ENCODE measurements around the gene DDA1.
A peak's percentile ranks its signal among the peaks of the same experiment; 100 is the strongest.
"Not testable (repeated sequence)": the region's sequence is repeated elsewhere in the genome, so short reads cannot be mapped to it uniquely, and the experiment has no call there.

DDA1 gene

GRCh38 chr19:17309198-17309964 lies at the start of gene DDA1:
Gene DDA1 (plus strand): TSS chr19:17309563. CDS start chr19:17309655, 92 bp downstream.
- peak; percentile 100 for DNase-seq

- no peak for DNase-seq
Measured at GRCh38 chr19:17259934-17260333, 49.4 kb upstream of the DDA1 start.

- peak; percentile 92 for DNase-seq
Measured at GRCh38 chr19:17260842-17261325, 48.5 kb upstream of the DDA1 start.

- no peak for DNase-seq
Measured at GRCh38 chr19:17262557-17262956, 46.8 kb upstream of the DDA1 start.

DNA sequence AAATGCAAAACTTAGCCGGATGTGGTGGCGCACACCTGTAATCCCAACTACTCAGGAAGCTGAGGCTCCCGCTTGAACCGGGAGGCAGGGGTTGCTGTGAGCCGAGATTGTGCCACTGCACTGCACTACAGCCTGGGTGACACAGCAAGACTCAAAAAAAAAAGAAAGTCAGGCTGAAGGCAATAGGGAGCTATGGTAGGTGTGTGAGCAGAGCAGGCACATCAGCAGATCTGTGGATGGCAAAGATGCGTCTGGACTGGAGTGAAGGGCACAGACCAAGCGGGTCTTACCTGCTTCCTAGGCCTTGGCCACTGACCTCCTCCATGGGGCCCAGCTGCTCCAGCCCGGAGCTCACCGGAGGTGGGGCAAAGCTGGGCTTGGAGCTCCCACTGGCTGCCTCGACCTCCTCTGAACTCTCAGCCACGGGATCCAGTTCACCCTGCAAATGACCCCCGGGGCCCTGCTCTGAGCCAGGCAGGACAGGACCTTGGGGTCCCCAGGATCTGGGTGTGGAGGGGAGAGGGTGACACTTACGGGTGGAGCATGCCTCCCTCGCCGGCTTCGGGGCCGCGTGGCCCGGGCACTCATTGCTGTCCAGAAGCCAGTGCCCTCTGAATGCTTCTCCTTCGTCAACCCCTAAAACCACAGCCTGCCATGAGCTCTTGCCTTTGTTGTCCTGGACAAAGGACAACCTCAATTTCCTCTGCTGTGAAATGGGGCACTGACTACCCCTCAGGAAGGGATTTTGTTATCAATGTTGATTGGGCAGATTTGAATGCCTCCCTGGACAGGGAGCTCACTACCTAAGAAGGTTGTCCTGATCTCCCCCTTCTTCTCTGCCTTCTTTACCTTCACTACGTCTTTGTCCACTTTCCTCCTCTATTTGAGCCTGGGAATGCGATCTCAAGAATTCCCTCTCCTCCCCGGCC lies 45.4 kb upstream of the DDA1 start:
- DNase-seq = no peak

DNA sequence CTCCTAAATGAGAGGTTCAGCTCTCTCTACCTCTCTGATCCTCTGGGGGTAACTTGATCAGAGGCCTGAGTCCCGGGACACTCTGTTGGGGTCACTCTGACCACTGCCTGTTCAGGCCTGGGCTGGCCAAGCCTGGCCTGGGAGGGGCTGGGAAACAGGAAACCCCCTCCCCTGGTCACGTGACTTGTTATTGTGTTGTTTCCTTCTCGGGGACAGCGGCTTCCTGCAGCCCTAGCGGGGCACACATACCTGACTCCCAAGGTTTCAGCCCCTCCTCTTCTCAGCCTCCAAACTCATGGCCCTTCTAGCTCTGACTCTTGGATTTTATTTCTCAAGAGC lies 44.8 kb upstream of the DDA1 start, which contains the start of gene USHBP1:
TSS of gene USHBP1 (minus strand) at position 105 of the 339 bp plus-strand sequence. CDS start 446 bp downstream, outside the sequence.
- DNase-seq = no peak

DNA sequence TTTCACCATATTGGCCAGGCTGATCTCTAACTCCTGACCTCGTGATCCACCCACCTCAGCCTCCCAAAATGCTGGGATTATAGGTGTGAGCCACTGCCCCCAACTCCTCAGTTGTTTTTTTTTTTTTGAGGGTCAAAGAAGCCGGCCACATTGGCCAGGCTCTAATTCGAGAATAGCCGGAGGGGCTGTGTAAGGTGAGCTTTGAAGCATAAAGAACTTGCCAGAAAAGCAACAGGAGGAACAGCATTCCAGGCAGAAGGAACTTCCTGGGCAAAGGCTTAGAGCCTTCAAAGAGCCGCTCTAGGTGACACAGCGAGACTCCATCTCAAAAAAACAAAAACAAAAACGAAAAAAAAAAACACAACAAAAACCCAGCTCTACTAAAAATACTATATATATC lies 43.3 kb upstream of the DDA1 start:
- DNase-seq = no peak

- no peak for DNase-seq
Measured at GRCh38 chr19:17266589-17266974, 42.8 kb upstream of the DDA1 start.

DNA sequence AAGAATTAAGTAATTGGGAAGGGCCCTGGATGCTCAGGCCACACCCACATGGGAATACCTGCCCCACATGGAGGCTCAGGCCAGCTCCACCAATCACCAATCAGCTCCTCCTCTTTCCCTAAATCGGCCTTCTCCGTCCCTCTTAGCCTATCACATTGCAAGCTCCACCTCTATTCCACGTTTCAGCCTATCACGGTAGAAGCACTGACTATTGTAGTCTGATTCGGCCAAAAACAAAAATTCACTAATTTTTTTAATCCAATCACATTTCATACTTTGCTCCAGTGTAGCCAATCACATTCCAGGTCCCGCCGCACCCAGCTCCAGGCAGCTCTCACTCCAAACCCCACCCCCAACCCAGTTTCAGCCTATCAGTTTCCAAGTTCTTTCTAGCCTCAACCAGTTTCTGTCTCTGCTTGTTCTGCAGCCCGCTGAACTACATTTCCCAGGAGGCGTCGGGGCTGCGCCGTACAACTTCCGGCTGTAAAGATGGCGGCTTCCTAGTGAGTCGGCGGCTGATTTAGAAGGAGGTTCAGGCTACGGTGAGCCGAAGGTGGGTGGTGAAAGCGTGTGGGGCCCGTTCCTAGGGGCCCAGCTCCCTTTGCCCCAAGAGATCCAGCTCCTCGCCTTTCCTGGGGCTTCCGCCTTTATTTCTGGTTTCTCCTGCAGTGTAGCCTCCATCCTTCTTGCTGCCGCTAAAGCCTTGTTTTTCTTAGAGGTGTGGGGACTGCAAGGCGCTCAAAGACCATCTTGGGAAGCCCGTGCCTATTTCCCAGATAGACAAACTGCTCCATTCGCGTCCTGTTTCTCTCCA lies 42.2 kb upstream of the DDA1 start, which contains the start of gene BABAM1:
TSS of gene BABAM1 (plus strand) at position 469 of the 814 bp plus-strand sequence. CDS start 1,364 bp downstream, outside the sequence.
- peak; percentile 100 for DNase-seq

DNA sequence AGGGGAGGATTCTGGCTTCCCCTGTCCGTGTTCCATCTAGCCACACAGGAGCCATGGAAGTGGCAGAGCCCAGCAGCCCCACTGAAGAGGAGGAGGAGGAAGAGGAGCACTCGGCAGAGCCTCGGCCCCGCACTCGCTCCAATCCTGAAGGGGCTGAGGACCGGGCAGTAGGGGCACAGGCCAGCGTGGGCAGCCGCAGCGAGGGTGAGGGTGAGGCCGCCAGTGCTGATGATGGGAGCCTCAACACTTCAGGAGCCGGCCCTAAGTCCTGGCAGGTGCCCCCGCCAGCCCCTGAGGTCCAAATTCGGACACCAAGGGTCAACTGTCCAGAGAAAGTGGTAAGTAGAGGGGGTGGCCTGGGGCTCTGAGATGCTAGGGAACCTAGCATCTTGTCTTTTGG lies 40.6 kb upstream of the DDA1 start:
- DNase-seq = no peak

- not testable (repeated sequence) for DNase-seq
Measured at GRCh38 chr19:17274892-17275291, 34.5 kb upstream of the DDA1 start.

- DNase-seq = no peak
Measured at GRCh38 chr19:17275441-17276175, 33.8 kb upstream of the DDA1 start.

DNA sequence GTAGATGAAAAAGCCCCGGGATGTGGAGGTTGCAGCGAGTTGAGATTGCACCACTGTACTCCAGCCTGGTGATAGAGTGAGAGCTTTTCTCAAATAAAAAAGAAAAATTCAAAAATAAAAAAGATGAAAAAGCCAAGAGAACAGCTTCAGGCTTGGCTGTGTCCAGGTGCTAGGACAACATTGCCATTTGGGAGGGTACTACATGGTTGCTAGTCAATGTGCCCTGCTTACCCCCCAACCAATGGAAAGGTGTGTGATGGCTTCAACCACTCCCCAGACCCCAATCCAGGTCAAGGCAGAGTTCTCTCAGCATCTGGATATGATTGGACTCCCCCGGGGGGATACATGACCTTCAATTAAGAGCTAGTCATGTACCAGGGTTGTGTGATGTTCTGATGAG lies 29.9 kb upstream of the DDA1 start:
- DNase-seq = no peak

DNA sequence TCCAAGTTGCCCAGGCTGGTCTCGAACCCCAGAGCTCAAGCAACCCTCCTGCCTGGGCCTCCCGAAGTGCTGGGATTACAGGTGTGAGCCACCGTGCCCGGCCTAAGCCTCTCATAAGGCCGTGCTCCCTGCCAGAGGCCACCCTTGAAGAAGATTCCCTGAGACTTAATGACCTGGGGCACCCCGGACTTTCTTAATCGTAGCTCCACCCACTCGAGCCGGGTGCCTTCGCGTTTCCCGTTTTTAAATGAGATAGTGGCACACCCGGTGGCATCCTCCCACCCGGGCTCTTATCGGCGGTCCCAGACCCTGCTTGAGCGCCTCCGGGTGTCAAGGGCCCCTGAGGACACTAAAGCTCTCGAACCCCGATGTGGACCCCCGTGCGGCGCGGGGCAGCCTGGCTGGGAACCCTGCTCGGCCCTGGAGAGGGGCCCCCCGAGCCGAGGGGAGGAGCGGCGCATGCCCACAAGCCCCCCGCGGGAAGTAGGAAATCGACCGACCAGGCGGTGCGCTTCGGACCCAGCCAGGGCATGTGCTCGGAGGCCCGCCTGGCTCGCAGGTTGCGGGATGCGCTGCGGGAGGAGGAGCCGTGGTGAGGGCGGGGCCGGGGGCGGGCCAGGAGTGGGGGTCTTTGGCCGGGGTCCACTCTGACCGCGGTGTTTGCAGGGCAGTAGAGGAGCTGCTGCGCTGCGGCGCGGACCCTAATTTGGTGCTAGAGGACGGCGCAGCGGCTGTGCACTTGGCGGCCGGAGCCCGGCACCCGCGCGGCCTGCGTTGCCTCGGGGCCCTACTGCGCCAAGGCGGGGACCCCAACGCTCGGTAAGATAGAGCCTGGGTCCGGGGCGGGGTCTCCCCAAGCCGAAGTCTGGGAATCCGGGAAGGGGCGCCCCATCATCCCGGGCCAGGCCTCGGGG lies 27.7 kb upstream of the DDA1 start, which contains the start of gene ANKLE1:
TSS of gene ANKLE1 (plus strand) at position 511 of the 914 bp plus-strand sequence. CDS start at position 531, 20 bp downstream.
- DNase-seq = peak; percentile 98

GRCh38 chr19:17282488-17283125 lies 26.8 kb upstream of the DDA1 start:
- peak; percentile 88 for DNase-seq

GRCh38 chr19:17283504-17283996 lies 25.8 kb upstream of the DDA1 start:
- DNase-seq = no peak

- no peak for DNase-seq
Measured at GRCh38 chr19:17285415-17286135, 23.8 kb upstream of the DDA1 start.

- DNase-seq = no peak
Measured at GRCh38 chr19:17286263-17286662, 23.1 kb upstream of the DDA1 start.

GRCh38 chr19:17286752-17287151 lies 22.6 kb upstream of the DDA1 start:
- DNase-seq = no peak

Data from hematopoietic multipotent progenitor cell treated with erythropoietin and hydrocortisone succinate and interleukin-3 and kit ligand, for 8 days (in vitro differentiated cells).